HepG2 (cell line): ENCODE measurements around the gene ZBTB2. TPM values are rescaled to one million over a fixed set of nuclear protein-coding genes. Genes with fewer than 3 reads are reported as not detected.

Source experiments
- BRD4 ChIP-seq: sonication (generic); formaldehyde crosslinking; IDR thresholded peaks from 2 replicates; pipeline ENCODE4 v1.4.0; 2020; ENCODE audit warnings: missing genetic modification reagents
- CREB1 ChIP-seq, 2 experiments: fragments of 450-650 bp in 1 of 2; IDR thresholded peaks; 2 replicates each; pipeline ENCODE4 v1.6.1; 2016 to 2017; ENCODE audit warnings: control low read depth in 1 of 2, mild to moderate bottlenecking in 1 of 2, missing compliant biosample characterization in 1 of 2, missing genetic modification characterization in 1 of 2
- GATA4 ChIP-seq: sonication (generic); IDR thresholded peaks from 2 replicates; pipeline ENCODE4 v1.6.1; 2016; ENCODE audit warnings: antibody characterized with exemption, low read depth, borderline replicate concordance
- GPN1 ChIP-seq: sonication (generic); formaldehyde crosslinking; IDR thresholded peaks from 2 replicates; pipeline ENCODE4 v1.5.1; 2020; ENCODE audit warnings: missing genetic modification reagents, borderline replicate concordance
- LCORL ChIP-seq, 2 experiments: fragments of 450-650 bp in 1 of 2; sonication (generic) in 1 of 2; formaldehyde crosslinking in 1 of 2; IDR thresholded peaks; 2 replicates each; pipeline versions ENCODE4 v1.5.0 to v1.6.1; 2017 to 2020; ENCODE audit warnings: antibody characterized with exemption in 1 of 2, missing genetic modification reagents in 1 of 2
- PHF8 ChIP-seq: sonication (generic); formaldehyde crosslinking; IDR thresholded peaks from 2 replicates; pipeline ENCODE4 v1.5.0; 2020; ENCODE audit warnings: missing genetic modification reagents
- SCMH1 ChIP-seq: sonication (generic); formaldehyde crosslinking; IDR thresholded peaks from 2 replicates; pipeline ENCODE4 v1.9.0; 2021; ENCODE audit warnings: missing genetic modification reagents, mild to moderate bottlenecking, borderline replicate concordance
- SMAD3 ChIP-seq: sonication (generic); formaldehyde crosslinking; IDR thresholded peaks from 2 replicates; pipeline ENCODE4 v1.4.0; 2020; ENCODE audit warnings: missing genetic modification reagents
- ZNF224 ChIP-seq: sonication (generic); formaldehyde crosslinking; IDR thresholded peaks from 2 replicates; pipeline ENCODE4 v1.5.0; 2020; ENCODE audit warnings: mild to moderate bottlenecking, missing genetic modification reagents
- ZNF530 ChIP-seq: sonication (generic); formaldehyde crosslinking; IDR thresholded peaks from 2 replicates; pipeline ENCODE4 v1.5.0; 2020; ENCODE audit warnings: low read depth, mild to moderate bottlenecking, missing genetic modification reagents
- ZNF589 ChIP-seq: sonication (generic); formaldehyde crosslinking; conservative IDR thresholded peaks from 2 replicates; pipeline ENCODE4 v1.8.0; 2022; ENCODE audit warnings: mild to moderate bottlenecking, moderate library complexity, missing genetic modification reagents
- ZNF7 ChIP-seq: IDR thresholded peaks from 2 replicates; pipeline ENCODE4 v1.6.1; 2016; ENCODE audit warnings: missing biosample characterization, missing genetic modification reagents
- ZNF788 ChIP-seq: sonication (generic); formaldehyde crosslinking; IDR thresholded peaks from 2 replicates; pipeline ENCODE4 v1.5.0; 2020; ENCODE audit warnings: mild to moderate bottlenecking, missing genetic modification reagents, borderline replicate concordance
- polyA plus RNA-seq, 8 experiments: library from polyadenylated mRNA; depleted of rRNA in 3 of 8; stranded (reverse) in 7 of 8; unstranded in 1 of 8; fragments of >200 nt; fragmentation: Illumina TruSeq in 4 of 8; extraction: Trizol in 4 of 8; gene quantifications; 2 replicates each; pipeline versions ENCODE4 v1.2.1 to v1.2.3, GENCODE V29; 2011 to 2016; ENCODE audit warnings: low read depth in 4 of 8, missing spikeins in 1 of 8, mixed read lengths in 1 of 8; ENCODE audit not compliant: insufficient read depth in 1 of 8
- total RNA-seq, 5 experiments: library from RNA; depleted of rRNA; stranded (reverse); fragments of >200 nt; fragmentation: Illumina TruSeq; extraction: Trizol; gene quantifications; 2 replicates each; pipeline ENCODE4 v1.2.3, GENCODE V29; 2016; ENCODE audit warnings: low read depth in 1 of 5
- TF ChIP-seq, protein P1 (sequence below): sonication (generic); formaldehyde crosslinking; IDR thresholded peaks from 2 replicates; pipeline ENCODE4 v1.9.0; 2021; ENCODE audit warnings: missing genetic modification reagents, borderline replicate concordance
- TF ChIP-seq, protein P2 (sequence below): sonication (generic); formaldehyde crosslinking; IDR thresholded peaks from 2 replicates; pipeline ENCODE4 v1.4.0; 2020; ENCODE audit warnings: mild to moderate bottlenecking, missing genetic modification reagents
- TF ChIP-seq, protein P3 (sequence below): sonication (generic); formaldehyde crosslinking; IDR thresholded peaks from 2 replicates; pipeline ENCODE4 v1.4.0; 2020; ENCODE audit warnings: missing genetic modification reagents, borderline replicate concordance
- TF ChIP-seq, protein P4 (sequence below): sonication (generic); formaldehyde crosslinking; IDR thresholded peaks from 2 replicates; pipeline ENCODE4 v1.8.0; 2022; ENCODE audit warnings: mild to moderate bottlenecking, missing genetic modification reagents
- TF ChIP-seq, protein P5 (sequence below): sonication (generic); formaldehyde crosslinking; IDR thresholded peaks from 2 replicates; pipeline ENCODE4 v1.4.0; 2020; ENCODE audit warnings: missing genetic modification reagents
- TF ChIP-seq, protein P6 (sequence below): fragments of 450-650 bp; IDR thresholded peaks from 2 replicates; pipeline ENCODE4 v1.6.1; 2017; ENCODE audit warnings: mild to moderate bottlenecking

The ZBTB2 gene
- total and polyA plus RNA-seq, 2 of the 13 experiments (the other 11 are each of a cell fraction or from before 2014, with no cell fraction given): 15.4 to 22.8 TPM

DNA sequence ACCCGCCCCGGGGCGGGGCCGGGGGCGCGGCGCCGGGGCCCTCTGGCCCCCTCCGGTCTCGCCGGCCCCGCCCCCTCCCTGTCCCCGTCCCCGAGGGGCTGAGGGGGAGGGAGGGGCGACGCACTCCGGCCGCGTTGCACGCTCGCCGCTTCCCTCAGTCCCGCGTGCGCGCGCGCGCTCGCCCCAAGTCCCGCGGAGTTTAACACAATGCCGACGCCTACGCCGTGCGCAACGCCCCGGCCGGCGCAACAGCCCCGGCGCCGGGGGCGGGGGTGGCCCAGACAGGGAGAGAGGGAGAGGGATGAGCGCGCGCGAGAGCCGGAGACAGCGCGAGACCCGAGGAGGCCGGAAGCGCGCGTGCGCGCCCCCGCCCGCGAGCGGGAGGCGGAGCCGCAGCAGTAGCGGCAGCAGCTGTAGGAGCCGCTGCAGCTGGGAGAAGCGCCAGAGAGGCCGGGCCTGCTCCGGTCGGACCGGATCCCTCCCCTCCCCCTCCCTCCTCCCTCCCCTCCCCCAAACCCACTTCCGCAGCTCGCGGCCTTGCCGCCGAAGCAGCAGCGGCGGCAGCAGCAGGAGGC is 996 bp downstream of the ZBTB2 start (continued):
- TF ChIP-seq, protein P1, sequence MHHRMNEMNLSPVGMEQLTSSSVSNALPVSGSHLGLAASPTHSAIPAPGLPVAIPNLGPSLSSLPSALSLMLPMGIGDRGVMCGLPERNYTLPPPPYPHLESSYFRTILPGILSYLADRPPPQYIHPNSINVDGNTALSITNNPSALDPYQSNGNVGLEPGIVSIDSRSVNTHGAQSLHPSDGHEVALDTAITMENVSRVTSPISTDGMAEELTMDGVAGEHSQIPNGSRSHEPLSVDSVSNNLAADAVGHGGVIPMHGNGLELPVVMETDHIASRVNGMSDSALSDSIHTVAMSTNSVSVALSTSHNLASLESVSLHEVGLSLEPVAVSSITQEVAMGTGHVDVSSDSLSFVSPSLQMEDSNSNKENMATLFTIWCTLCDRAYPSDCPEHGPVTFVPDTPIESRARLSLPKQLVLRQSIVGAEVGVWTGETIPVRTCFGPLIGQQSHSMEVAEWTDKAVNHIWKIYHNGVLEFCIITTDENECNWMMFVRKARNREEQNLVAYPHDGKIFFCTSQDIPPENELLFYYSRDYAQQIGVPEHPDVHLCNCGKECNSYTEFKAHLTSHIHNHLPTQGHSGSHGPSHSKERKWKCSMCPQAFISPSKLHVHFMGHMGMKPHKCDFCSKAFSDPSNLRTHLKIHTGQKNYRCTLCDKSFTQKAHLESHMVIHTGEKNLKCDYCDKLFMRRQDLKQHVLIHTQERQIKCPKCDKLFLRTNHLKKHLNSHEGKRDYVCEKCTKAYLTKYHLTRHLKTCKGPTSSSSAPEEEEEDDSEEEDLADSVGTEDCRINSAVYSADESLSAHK (CRISPR knock-in tag): 0 out of 2 replicates have a peak, but pooled peaks have one; percentile 2
- peak; percentile 58 for TF ChIP-seq PHF8 (CRISPR knock-in tag)
- TF ChIP-seq ZNF788 (CRISPR knock-in tag): peak; percentile 86
- TF ChIP-seq, protein P2, sequence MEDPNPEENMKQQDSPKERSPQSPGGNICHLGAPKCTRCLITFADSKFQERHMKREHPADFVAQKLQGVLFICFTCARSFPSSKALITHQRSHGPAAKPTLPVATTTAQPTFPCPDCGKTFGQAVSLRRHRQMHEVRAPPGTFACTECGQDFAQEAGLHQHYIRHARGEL (CRISPR knock-in tag): no peak
- TF ChIP-seq ZNF224 (CRISPR knock-in tag): no peak
- no peak for TF ChIP-seq GPN1 (CRISPR knock-in tag)
- TF ChIP-seq SCMH1 (CRISPR knock-in tag): no peak
- TF ChIP-seq, protein P3, sequence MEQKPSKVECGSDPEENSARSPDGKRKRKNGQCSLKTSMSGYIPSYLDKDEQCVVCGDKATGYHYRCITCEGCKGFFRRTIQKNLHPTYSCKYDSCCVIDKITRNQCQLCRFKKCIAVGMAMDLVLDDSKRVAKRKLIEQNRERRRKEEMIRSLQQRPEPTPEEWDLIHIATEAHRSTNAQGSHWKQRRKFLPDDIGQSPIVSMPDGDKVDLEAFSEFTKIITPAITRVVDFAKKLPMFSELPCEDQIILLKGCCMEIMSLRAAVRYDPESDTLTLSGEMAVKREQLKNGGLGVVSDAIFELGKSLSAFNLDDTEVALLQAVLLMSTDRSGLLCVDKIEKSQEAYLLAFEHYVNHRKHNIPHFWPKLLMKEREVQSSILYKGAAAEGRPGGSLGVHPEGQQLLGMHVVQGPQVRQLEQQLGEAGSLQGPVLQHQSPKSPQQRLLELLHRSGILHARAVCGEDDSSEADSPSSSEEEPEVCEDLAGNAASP (CRISPR knock-in tag): peak; percentile 54; the same call in 1 of the 2 replicates
- peak; percentile 46; the same call in 1 of the 2 replicates for TF ChIP-seq GATA4
- no peak for TF ChIP-seq LCORL (IDR thresholded peaks at IDR 0.05)
- peak; percentile 18; the same call in 1 of the 2 replicates for TF ChIP-seq LCORL (CRISPR knock-in tag; IDR thresholded peaks at IDR 0.05)
- no peak; the same call in 1 of the 2 replicates for TF ChIP-seq BRD4
- TF ChIP-seq, protein P4, sequence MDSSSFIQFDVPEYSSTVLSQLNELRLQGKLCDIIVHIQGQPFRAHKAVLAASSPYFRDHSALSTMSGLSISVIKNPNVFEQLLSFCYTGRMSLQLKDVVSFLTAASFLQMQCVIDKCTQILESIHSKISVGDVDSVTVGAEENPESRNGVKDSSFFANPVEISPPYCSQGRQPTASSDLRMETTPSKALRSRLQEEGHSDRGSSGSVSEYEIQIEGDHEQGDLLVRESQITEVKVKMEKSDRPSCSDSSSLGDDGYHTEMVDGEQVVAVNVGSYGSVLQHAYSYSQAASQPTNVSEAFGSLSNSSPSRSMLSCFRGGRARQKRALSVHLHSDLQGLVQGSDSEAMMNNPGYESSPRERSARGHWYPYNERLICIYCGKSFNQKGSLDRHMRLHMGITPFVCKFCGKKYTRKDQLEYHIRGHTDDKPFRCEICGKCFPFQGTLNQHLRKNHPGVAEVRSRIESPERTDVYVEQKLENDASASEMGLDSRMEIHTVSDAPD (CRISPR knock-in tag): no peak; the same call in 1 of the 2 replicates
- TF ChIP-seq, protein P5, sequence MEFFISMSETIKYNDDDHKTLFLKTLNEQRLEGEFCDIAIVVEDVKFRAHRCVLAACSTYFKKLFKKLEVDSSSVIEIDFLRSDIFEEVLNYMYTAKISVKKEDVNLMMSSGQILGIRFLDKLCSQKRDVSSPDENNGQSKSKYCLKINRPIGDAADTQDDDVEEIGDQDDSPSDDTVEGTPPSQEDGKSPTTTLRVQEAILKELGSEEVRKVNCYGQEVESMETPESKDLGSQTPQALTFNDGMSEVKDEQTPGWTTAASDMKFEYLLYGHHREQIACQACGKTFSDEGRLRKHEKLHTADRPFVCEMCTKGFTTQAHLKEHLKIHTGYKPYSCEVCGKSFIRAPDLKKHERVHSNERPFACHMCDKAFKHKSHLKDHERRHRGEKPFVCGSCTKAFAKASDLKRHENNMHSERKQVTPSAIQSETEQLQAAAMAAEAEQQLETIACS (CRISPR knock-in tag): peak; percentile 98
- TF ChIP-seq ZNF530 (CRISPR knock-in tag): no peak
- TF ChIP-seq, protein P6, sequence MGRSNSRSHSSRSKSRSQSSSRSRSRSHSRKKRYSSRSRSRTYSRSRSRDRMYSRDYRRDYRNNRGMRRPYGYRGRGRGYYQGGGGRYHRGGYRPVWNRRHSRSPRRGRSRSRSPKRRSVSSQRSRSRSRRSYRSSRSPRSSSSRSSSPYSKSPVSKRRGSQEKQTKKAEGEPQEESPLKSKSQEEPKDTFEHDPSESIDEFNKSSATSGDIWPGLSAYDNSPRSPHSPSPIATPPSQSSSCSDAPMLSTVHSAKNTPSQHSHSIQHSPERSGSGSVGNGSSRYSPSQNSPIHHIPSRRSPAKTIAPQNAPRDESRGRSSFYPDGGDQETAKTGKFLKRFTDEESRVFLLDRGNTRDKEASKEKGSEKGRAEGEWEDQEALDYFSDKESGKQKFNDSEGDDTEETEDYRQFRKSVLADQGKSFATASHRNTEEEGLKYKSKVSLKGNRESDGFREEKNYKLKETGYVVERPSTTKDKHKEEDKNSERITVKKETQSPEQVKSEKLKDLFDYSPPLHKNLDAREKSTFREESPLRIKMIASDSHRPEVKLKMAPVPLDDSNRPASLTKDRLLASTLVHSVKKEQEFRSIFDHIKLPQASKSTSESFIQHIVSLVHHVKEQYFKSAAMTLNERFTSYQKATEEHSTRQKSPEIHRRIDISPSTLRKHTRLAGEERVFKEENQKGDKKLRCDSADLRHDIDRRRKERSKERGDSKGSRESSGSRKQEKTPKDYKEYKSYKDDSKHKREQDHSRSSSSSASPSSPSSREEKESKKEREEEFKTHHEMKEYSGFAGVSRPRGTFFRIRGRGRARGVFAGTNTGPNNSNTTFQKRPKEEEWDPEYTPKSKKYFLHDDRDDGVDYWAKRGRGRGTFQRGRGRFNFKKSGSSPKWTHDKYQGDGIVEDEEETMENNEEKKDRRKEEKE: no peak
- peak; percentile 73 for TF ChIP-seq CREB1 (IDR thresholded peaks at IDR 0.05)
- TF ChIP-seq CREB1 (CRISPR knock-in tag; IDR thresholded peaks at IDR 0.05): no peak
- no peak for TF ChIP-seq ZNF7 (CRISPR knock-in tag)
- TF ChIP-seq SMAD3: no peak
- peak; percentile 96 for TF ChIP-seq ZNF589
